CD14-positive monocyte (primary cell): ENCODE data around the gene NXPH2. TPM values are rescaled to one million over a fixed set of nuclear protein-coding genes. Genes with fewer than 3 reads are reported as not detected.

ENCODE experiments used
- DNase-seq, 3 donors: peaks; one replicate each; pipeline ENCODE4 v3.0.0-alpha.2; 2011 to 2022
- H2AFZ ChIP-seq: 2 replicates; pipeline ENCODE4 v1.6.0; 2012; ENCODE audit warnings: mild to moderate bottlenecking, low read depth, low read length, inconsistent platforms; ENCODE audit not compliant: insufficient read depth, poor library complexity, severe bottlenecking
- H3K27ac ChIP-seq, 2 donors: 1 replicate in 1 of 2; 2 replicates in 1 of 2; pipeline ENCODE4 v1.5.1; 2012 to 2013; ENCODE audit warnings: low read length in 2 of 2, control low read depth in 1 of 2, inconsistent platforms in 1 of 2, low read depth in 1 of 2, mild to moderate bottlenecking in 1 of 2
- H3K27me3 ChIP-seq, 2 donors: one replicate each; pipeline versions ENCODE4 v1.6.0 to v1.6.1; 2011 to 2013; ENCODE audit warnings: low read length in 2 of 2; ENCODE audit not compliant: control insufficient read depth in 2 of 2, insufficient read depth in 2 of 2
- H3K36me3 ChIP-seq, 2 donors: replicated peaks in 1 of 2; 1 replicate in 1 of 2; 2 replicates in 1 of 2; pipeline versions ENCODE4 v1.5.1 to v1.6.1; 2012 to 2013; ENCODE audit warnings: low read length in 2 of 2, control low read depth in 1 of 2, inconsistent platforms in 1 of 2, mild to moderate bottlenecking in 1 of 2; ENCODE audit not compliant: insufficient read depth in 2 of 2, control insufficient read depth in 1 of 2
- H3K4me1 ChIP-seq, 2 donors: 1 replicate in 1 of 2; 2 replicates in 1 of 2; pipeline versions ENCODE4 v1.5.1 to v1.6.1; 2012 to 2013; ENCODE audit warnings: low read length in 2 of 2, control low read depth in 1 of 2, inconsistent platforms in 1 of 2, mild to moderate bottlenecking in 1 of 2, moderate library complexity in 1 of 2; ENCODE audit not compliant: insufficient read depth in 2 of 2, control insufficient read depth in 1 of 2
- H3K4me2 ChIP-seq: replicated peaks from 2 replicates; pipeline ENCODE3; 2012; ENCODE audit warnings: low read length, moderate library complexity, mild to moderate bottlenecking; ENCODE audit not compliant: poor library complexity, severe bottlenecking; ENCODE audit errors: extremely low read depth
- H3K4me3 ChIP-seq, 3 experiments: fragments of 200-600 bp in 1 of 3; sonication (generic) in 1 of 3; replicated peaks in 1 of 3; 1 replicate in 2 of 3; 2 replicates in 1 of 3; pipeline ENCODE4 v1.5.1; 2011 to 2013; ENCODE audit warnings: low read length in 3 of 3, mild to moderate bottlenecking in 3 of 3, control low read depth in 2 of 3, low read depth in 2 of 3, inconsistent platforms in 1 of 3, moderate library complexity in 1 of 3
- H3K79me2 ChIP-seq: 2 replicates; pipeline ENCODE4 v1.6.0; 2012; ENCODE audit warnings: mild to moderate bottlenecking, control low read depth, inconsistent platforms, low read length, moderate library complexity; ENCODE audit not compliant: insufficient read depth
- H3K9ac ChIP-seq: 2 replicates; pipeline ENCODE4 v1.6.0; 2017; ENCODE audit warnings: low read length, mild to moderate bottlenecking; ENCODE audit not compliant: insufficient read depth, poor library complexity, severe bottlenecking
- H3K9me3 ChIP-seq, 2 donors: replicated peaks in 1 of 2; 1 replicate in 1 of 2; 2 replicates in 1 of 2; pipeline versions ENCODE4 v1.5.1 to v1.6.1; 2012 to 2013; ENCODE audit warnings: low read length in 2 of 2, control low read depth in 1 of 2; ENCODE audit not compliant: control insufficient read depth in 1 of 2, insufficient read depth in 1 of 2
- H4K20me1 ChIP-seq: 2 replicates; pipeline ENCODE4 v1.6.0; 2012; ENCODE audit warnings: mild to moderate bottlenecking, low read length, control low read depth, moderate library complexity; ENCODE audit not compliant: insufficient read depth
- H3K27ac Mint-ChIP-seq, 7 donors: one replicate each; pipeline ENCODE4 v1.8.0; 2020; ENCODE audit warnings: mild to moderate bottlenecking in 7 of 7, mixed read lengths in 7 of 7, moderate library complexity in 6 of 7, inconsistent platforms in 2 of 7
- H3K27me3 Mint-ChIP-seq, 3 donors: one replicate each; pipeline ENCODE4 v1.8.0; 2021 to 2022; ENCODE audit warnings: low read depth in 3 of 3, mild to moderate bottlenecking in 3 of 3, mixed read lengths in 3 of 3, moderate library complexity in 3 of 3, inconsistent platforms in 1 of 3
- H3K36me3 Mint-ChIP-seq, 2 donors: one replicate each; pipeline ENCODE4 v1.8.0; 2020; ENCODE audit warnings: mixed read lengths in 2 of 2, inconsistent platforms in 1 of 2, mild to moderate bottlenecking in 1 of 2
- H3K4me1 Mint-ChIP-seq: one replicate; pipeline ENCODE4 v1.8.0; 2020; ENCODE audit warnings: mild to moderate bottlenecking, mixed read lengths
- H3K4me3 Mint-ChIP-seq, 2 donors: one replicate each; pipeline ENCODE4 v1.8.0; 2020; ENCODE audit warnings: mild to moderate bottlenecking in 2 of 2, mixed read lengths in 2 of 2, moderate library complexity in 1 of 2
- H3K9me3 Mint-ChIP-seq, 7 donors: one replicate each; pipeline ENCODE4 v1.8.0; 2020 to 2022; ENCODE audit warnings: mixed read lengths in 7 of 7, mild to moderate bottlenecking in 6 of 7, moderate library complexity in 6 of 7, inconsistent platforms in 2 of 7
- WGBS: methylation state at CpG from one replicate; pipeline ENCODE4 v1.1.5; 2013; ENCODE audit warnings: missing lambda C conversion rate; ENCODE audit not compliant: insufficient coverage; 5-methylcytosine and 5-hydroxymethylcytosine counted together
- intact Hi-C, 2 donors: fragments of 100-400 bp; cut with micrococcal nuclease; formaldehyde crosslinking; loops; one replicate each; pipeline versions ENCODE4 v1.15.0 to v1.15.1; 2023
- polyA plus RNA-seq, 3 donors: library from polyadenylated mRNA; depleted of rRNA in 1 of 3; unstranded in 2 of 3; stranded (reverse) in 1 of 3; fragments of 300-500 nt in 2 of 3; fragments of >200 nt in 1 of 3; fragmentation: Illumina TruSeq in 2 of 3; gene quantifications; 1 replicate in 2 of 3; 2 replicates in 1 of 3; pipeline ENCODE4 v1.2.3, GENCODE V29; 2012 to 2021
- TF ChIP-seq, protein P1 (sequence below): fragments of 200-600 bp; IDR thresholded peaks from one replicate; pipeline ENCODE4 v1.8.0; 2022; ENCODE audit warnings: antibody characterized with exemption, mild to moderate bottlenecking

Gene NXPH2
- polyA plus RNA-seq, 3 donors, result not detected

GRCh38 chr2:138671566-138671965, 108.6 kb downstream of the NXPH2 start:
- H3K9ac ChIP-seq, result no peak overlapping the region
- no peak overlapping the region for H3K27ac ChIP-seq
- TF ChIP-seq, protein P1, sequence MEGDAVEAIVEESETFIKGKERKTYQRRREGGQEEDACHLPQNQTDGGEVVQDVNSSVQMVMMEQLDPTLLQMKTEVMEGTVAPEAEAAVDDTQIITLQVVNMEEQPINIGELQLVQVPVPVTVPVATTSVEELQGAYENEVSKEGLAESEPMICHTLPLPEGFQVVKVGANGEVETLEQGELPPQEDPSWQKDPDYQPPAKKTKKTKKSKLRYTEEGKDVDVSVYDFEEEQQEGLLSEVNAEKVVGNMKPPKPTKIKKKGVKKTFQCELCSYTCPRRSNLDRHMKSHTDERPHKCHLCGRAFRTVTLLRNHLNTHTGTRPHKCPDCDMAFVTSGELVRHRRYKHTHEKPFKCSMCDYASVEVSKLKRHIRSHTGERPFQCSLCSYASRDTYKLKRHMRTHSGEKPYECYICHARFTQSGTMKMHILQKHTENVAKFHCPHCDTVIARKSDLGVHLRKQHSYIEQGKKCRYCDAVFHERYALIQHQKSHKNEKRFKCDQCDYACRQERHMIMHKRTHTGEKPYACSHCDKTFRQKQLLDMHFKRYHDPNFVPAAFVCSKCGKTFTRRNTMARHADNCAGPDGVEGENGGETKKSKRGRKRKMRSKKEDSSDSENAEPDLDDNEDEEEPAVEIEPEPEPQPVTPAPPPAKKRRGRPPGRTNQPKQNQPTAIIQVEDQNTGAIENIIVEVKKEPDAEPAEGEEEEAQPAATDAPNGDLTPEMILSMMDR, result no peak
- H3K4me2 ChIP-seq, result no peak overlapping the region
- no peak overlapping the region for H3K4me3 Mint-ChIP-seq
- H3K27me3 Mint-ChIP-seq, result peaks cover 0 to 2% (median 0%) of the 10 kb centered on the region in 3 donors
- H4K20me1 ChIP-seq, result no peaks in the 10 kb centered on the region
- H3K4me1 Mint-ChIP-seq, result no peaks in the 10 kb centered on the region
- no peak for DNase-seq
- H3K4me1 ChIP-seq, result no peaks in the 10 kb centered on the region
- no peaks in the 10 kb centered on the region for H3K9me3 ChIP-seq
- no peaks in the 10 kb centered on the region for H3K79me2 ChIP-seq
- H3K27me3 ChIP-seq, result no peaks in the 10 kb centered on the region
- peaks cover 0 to 2% (median 0%) of the 10 kb centered on the region in 7 donors for H3K9me3 Mint-ChIP-seq
- H3K27ac Mint-ChIP-seq, result no peak overlapping the region
- intact Hi-C loops, result no loop called here
- no peak overlapping the region for H2AFZ ChIP-seq
- no peak overlapping the region for H3K4me3 ChIP-seq
- no peaks in the 10 kb centered on the region for H3K36me3 ChIP-seq
- no CpG with 5 or more reads among the region's 10 CpGs for WGBS
- no peaks in the 10 kb centered on the region for H3K36me3 Mint-ChIP-seq

DNA sequence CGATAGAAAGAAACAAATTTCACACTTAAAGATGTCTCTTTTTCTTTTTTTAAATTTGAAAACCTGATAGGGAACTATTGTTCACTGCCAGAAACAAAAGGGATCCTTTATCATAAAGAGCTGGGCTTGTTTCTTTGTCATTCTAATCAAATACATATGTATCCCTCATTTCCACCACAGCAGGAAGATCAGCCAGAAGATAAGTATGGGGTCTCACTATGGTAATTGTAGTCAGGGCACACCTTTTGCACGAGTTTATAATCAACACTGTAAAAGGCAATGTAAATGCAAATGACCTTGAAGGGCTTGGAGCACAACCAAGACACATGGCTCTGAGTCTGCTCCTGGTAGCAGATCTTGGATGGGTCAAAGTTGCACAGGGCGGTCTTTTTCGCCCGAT, 109.5 kb downstream of the NXPH2 start:
- Histone ChIP-seq H3K4me3 (no peak overlapping the region), H3K9me3 (no peaks in the 10 kb centered on the region), H3K9ac (no peak overlapping the region), H4K20me1 (no peaks in the 10 kb centered on the region), H3K27me3 (no peaks in the 10 kb centered on the region), H3K79me2 (no peaks in the 10 kb centered on the region), H3K36me3 (no peaks in the 10 kb centered on the region), H3K27ac (no peak overlapping the region), H3K4me1 (no peaks in the 10 kb centered on the region), H3K4me2 (no peak overlapping the region), H2AFZ (no peak overlapping the region)
- no peak overlapping the region for H3K4me3 Mint-ChIP-seq
- H3K9me3 Mint-ChIP-seq, result peaks cover 0 to 4% (median 0%) of the 10 kb centered on the region in 7 donors
- 95% methylated on average over 4 of the region's 5 CpGs for WGBS
- H3K27me3 Mint-ChIP-seq, result peaks cover 0 to 2% (median 0%) of the 10 kb centered on the region in 3 donors
- TF ChIP-seq, protein P1, result no peak
- DNase-seq, result no peak
- H3K36me3 Mint-ChIP-seq, result no peaks in the 10 kb centered on the region
- no peak overlapping the region for H3K27ac Mint-ChIP-seq
- no peaks in the 10 kb centered on the region for H3K4me1 Mint-ChIP-seq
- intact Hi-C loops, result no loop called here
